Dendritic cell treated with granulocyte-macrophage colony-stimulating factor and Interleukin-4, amounts not matched to agents 40 ng/mL and 50 ng/mL, for 4 days (primary cell): ENCODE data around the gene CPNE6.
"Not testable (repeated sequence)": the region's sequence is repeated elsewhere in the genome, so short reads cannot be mapped to it uniquely, and the experiment has no call there.

ENCODE experiments used
- H3K27ac Mint-ChIP-seq: one replicate; pipeline ENCODE4 v1.8.0; 2022; ENCODE audit warnings: mild to moderate bottlenecking, mixed read lengths
- H3K27me3 Mint-ChIP-seq: one replicate; pipeline ENCODE4 v1.8.0; 2022; ENCODE audit warnings: mild to moderate bottlenecking, mixed read lengths
- H3K36me3 Mint-ChIP-seq: one replicate; pipeline ENCODE4 v1.8.0; 2022; ENCODE audit warnings: low read depth, mixed read lengths
- H3K4me1 Mint-ChIP-seq: one replicate; pipeline ENCODE4 v1.8.0; 2022; ENCODE audit warnings: low read depth, mixed read lengths
- H3K4me3 Mint-ChIP-seq: one replicate; pipeline ENCODE4 v1.8.0; 2022; ENCODE audit warnings: mild to moderate bottlenecking, moderate library complexity, mixed read lengths
- H3K9me3 Mint-ChIP-seq: one replicate; pipeline ENCODE4 v1.8.0; 2022; ENCODE audit warnings: mixed read lengths
- intact Hi-C: fragments of 100-400 bp; cut with micrococcal nuclease; formaldehyde crosslinking; loops from one replicate; pipeline ENCODE4 v1.15.0; 2022

The CPNE6 gene

DNA sequence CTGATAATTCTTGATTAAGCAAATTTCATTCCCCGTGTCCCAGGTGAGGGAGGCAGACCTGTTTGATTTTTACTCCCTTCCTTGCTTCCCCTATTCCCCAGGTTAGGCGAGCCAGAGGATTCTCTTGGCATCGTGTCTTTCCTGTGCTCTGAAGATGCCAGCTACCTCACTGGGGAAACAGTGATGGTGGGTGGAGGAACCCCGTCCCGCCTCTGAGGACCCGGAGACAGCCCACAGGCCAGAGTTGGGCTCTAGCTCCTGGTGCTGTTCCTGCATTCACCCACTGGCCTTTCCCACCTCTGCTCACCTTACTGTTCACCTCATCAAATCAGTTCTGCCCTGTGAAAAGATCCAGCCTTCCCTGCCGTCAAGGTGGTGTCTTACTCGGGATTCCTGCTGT is 20.6 kb upstream of the CPNE6 start:
- H3K27me3 Mint-ChIP-seq, result peaks cover 33% of the 10 kb centered on the region
- H3K27ac Mint-ChIP-seq, result peak overlapping the region; percentile 72
- peak overlapping the region; percentile 78 for H3K4me3 Mint-ChIP-seq
- intact Hi-C loops, result loop anchor here (2.0 kb wide), 1 partner anchor 58 kb away; no protein-coding TSS in a partner anchor
- not testable (repeated sequence) for H3K9me3 Mint-ChIP-seq, H3K36me3 Mint-ChIP-seq
- peaks cover 56% of the 10 kb centered on the region for H3K4me1 Mint-ChIP-seq

DNA sequence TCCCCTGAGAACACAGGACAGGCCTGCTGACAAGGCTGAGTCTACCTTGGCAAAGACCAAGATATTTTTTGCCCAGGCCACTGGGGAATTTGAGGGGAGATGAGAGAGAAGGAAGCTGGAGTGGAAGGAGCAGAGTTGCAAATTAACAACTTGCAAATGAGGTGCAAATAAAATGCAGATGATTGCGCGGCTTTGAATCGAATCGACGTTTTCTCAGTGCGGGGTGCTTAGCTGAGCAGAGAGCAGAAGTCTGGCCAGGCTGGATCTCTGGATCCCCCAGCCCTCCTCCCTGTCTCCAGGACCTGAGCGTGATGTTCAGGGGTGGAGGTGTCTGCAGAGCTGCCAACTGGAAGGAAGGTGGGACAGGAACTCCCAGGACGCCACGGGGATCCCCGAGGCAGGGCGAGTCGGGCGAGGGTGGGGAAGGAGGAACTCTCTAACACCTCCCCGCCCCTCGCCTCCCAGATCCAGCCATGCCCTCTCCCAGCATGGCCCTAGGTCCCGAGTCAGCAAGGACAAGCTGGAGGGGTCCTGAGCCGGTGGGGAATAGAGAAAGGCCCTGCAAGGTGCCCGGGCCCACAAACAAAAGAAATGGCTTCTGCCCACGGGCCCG is 20.1 kb upstream of the CPNE6 start:
- H3K27ac Mint-ChIP-seq, result peak overlapping the region; percentile 72
- peaks cover 33% of the 10 kb centered on the region for H3K27me3 Mint-ChIP-seq
- no peaks in the 10 kb centered on the region for H3K36me3 Mint-ChIP-seq
- H3K4me1 Mint-ChIP-seq, result peaks cover 56% of the 10 kb centered on the region
- peak overlapping the region; percentile 78 for H3K4me3 Mint-ChIP-seq
- intact Hi-C loops, result loop anchor here (2.0 kb wide), 1 partner anchor 58 kb away; no protein-coding TSS in a partner anchor
- H3K9me3 Mint-ChIP-seq, result no peaks in the 10 kb centered on the region

DNA sequence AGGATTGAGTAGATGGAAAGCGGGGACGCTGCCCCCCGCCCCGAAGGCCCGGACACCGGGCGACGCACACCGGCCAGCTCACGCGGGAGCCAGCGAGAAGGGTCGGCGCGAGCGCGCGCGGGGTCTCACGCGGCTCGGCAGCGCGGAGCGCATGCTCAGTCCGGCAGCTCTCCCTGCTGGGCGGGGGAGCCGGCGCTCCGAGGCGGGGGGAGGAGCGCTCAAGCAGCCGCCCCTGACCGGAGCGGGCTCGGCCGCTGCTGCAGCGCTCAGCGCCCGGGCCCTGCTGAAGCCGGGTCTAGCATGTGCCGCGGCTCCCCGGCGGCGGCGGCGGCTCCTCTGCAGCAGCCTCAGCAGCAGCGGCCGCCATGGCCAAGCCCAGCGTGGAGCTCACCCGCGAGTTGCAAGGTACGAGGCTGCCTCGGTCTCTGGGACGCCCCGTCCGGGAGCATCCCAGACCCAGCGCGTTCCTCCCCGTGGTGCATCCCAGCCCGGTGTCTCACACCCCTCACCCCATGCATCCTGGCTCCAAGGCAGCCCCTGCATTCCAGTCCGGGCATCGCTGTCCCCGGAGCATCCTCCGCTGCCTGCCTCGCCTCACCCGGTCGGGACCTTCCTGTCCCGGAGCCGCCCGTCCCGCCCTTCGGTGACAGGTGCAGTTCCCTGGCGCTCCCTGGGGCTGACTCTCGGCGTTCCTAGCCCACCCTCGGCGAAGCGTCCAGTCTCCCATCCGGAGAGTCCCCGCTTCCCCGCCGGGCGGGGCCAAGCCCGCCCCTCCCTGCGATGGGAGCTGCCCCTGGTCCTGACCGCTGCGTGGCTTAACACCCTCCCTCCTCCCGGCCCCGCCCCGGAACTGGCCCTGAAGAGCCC is 19.3 kb upstream of the CPNE6 start, which contains the start of gene CARMIL3:
TSS of gene CARMIL3 (plus strand) at position 221 of the 867 bp plus-strand sequence. CDS start at position 366, 145 bp downstream.
- peak within 1 kb of the TSS; percentile 78 for H3K4me3 Mint-ChIP-seq
- H3K27ac Mint-ChIP-seq, result peak within 1 kb of the TSS; percentile 72
- no peaks in the 10 kb centered on the region for H3K36me3 Mint-ChIP-seq
- intact Hi-C loops, result loop anchor here (2.0 kb wide), 1 partner anchor 57 kb away; no protein-coding TSS in a partner anchor
- H3K4me1 Mint-ChIP-seq, result peaks cover 56% of the 10 kb centered on the region
- H3K27me3 Mint-ChIP-seq, result peaks cover 38% of the 10 kb centered on the region
- H3K9me3 Mint-ChIP-seq, result no peaks in the 10 kb centered on the region

DNA sequence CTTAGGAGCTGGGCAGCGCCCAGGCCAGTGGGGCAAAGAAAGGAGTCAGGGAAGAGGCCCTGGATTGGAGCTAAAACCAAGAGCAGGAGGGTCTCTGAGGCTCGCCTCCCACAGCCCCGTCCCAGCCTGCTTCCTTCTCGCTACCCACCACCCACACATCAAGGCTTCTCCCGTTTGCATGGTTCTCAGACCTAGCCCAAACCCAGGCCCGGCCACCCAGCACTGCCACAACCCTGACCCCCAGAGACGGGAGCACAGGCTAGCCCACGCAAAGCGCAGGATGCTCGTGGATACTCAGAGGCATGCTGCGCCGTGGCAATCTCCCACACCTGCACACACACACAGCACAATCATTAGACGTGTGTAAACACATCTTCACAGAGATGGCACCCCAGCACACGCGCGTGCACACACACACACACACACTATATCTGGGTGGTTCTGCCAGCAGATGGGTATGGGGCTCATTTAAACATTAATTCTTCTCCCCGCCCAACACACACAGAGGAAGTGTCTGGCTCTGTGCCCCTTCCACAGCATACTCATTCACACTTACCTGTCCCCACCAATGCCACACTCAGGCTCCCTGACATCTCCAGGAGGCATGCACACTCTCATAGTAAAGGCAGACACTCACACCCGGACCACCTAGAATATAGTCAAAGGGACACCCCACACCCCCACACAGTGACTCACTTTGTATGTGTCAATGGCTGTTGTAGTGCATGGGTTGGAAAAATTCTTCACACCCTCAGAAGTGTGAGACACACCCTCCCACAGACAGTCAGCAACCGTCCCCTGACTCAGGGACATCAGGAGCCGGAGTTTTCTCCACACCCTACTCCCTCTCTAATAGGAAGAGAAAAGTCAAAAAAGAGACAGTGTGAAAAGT is 18.5 kb upstream of the CPNE6 start:
- intact Hi-C loops, result no loop called here
- Mint-ChIP-seq H3K9me3 (no peaks in the 10 kb centered on the region), H3K27ac (no peak overlapping the region), H3K4me3 (peak overlapping the region; percentile 78), H3K27me3 (peaks cover 40% of the 10 kb centered on the region), H3K36me3 (no peaks in the 10 kb centered on the region), H3K4me1 (peaks cover 54% of the 10 kb centered on the region)

DNA sequence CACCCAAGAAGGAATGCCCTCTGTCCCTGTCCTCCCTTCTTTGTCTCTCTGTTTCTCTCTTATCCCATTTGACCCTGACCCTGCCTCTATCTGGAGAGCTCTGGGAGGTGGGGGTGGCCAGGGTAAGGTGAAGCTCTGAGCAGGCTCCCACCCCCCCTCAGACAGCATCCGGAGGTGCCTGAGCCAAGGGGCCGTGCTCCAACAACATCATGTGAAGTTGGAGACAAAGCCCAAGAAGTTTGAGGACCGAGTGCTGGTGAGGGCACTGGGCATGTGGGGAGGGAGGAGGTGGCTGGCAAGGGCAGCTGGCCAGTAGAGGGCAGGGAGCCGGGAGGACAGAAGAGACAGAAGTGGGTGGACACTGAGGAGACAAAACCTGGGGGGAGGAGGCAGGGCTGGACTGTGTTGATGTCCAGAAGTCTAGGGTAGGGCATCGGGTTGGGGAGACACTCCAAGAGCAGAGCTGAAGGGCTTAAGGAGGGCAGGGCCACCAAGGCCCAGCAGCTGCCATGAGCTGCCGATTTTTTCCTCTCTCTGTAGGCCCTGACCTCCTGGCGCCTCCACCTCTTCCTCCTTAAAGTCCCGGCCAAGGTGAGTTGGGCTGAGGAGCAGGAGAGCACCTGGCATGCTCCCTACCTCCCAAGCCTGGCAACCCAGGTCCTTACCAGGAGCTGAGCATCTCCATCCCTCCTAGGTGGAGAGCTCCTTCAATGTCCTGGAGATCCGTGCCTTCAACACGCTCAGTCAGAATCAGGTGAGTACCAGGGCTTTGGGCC is 17.6 kb upstream of the CPNE6 start:
- H3K36me3 Mint-ChIP-seq, result no peaks in the 10 kb centered on the region
- no peak overlapping the region for H3K4me3 Mint-ChIP-seq
- H3K4me1 Mint-ChIP-seq, result peaks cover 46% of the 10 kb centered on the region
- no peak overlapping the region for H3K27ac Mint-ChIP-seq
- H3K9me3 Mint-ChIP-seq, result no peaks in the 10 kb centered on the region
- H3K27me3 Mint-ChIP-seq, result peaks cover 40% of the 10 kb centered on the region
- intact Hi-C loops, result no loop called here

DNA sequence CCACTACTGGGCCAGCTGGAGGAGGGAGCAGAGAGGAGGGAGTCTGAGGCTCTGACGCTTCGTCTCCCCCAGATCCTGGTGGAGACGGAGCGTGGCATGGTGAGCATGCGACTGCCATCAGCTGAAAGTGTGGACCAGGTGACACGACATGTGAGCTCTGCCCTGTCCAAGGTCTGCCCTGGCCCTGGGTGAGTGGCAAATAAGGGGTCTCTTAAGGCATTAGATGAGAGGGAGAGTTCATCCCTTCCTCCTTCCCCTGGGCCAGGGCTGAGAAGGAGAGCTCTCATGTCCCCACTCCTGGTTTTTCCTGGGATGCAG is 17.1 kb upstream of the CPNE6 start:
- H3K27ac Mint-ChIP-seq, result no peak overlapping the region
- peaks cover 40% of the 10 kb centered on the region for H3K4me1 Mint-ChIP-seq
- intact Hi-C loops, result no loop called here
- no peak overlapping the region for H3K4me3 Mint-ChIP-seq
- H3K36me3 Mint-ChIP-seq, result no peaks in the 10 kb centered on the region
- peaks cover 40% of the 10 kb centered on the region for H3K27me3 Mint-ChIP-seq
- H3K9me3 Mint-ChIP-seq, result no peaks in the 10 kb centered on the region

DNA sequence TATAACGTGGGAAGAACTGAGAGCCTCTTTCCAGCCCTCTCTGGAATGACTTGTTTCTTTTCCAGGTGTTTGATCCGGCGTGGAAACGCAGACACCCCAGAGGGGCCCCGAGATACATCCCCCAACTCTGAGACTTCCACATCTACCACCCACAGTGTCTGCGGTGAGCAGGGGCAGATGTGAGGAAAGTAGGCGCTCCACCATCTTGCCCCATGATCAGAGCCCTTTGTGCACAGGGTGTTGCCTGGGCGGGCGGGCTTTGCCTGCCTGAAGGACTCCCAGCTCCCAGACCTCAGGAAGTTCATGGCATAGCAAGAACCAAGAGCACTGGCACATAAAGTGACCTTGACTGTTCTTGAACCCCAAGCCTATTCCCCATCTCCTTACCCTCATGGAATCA is 16.7 kb upstream of the CPNE6 start:
- Mint-ChIP-seq H3K27me3 (peaks cover 40% of the 10 kb centered on the region), H3K27ac (no peak overlapping the region), H3K9me3 (no peaks in the 10 kb centered on the region), H3K4me3 (no peak overlapping the region), H3K36me3 (no peaks in the 10 kb centered on the region), H3K4me1 (peaks cover 36% of the 10 kb centered on the region)
- intact Hi-C loops, result loop anchor here (5.0 kb wide), 1 partner anchor 108 kb away; the partner anchor contains the start of gene IRF9

DNA sequence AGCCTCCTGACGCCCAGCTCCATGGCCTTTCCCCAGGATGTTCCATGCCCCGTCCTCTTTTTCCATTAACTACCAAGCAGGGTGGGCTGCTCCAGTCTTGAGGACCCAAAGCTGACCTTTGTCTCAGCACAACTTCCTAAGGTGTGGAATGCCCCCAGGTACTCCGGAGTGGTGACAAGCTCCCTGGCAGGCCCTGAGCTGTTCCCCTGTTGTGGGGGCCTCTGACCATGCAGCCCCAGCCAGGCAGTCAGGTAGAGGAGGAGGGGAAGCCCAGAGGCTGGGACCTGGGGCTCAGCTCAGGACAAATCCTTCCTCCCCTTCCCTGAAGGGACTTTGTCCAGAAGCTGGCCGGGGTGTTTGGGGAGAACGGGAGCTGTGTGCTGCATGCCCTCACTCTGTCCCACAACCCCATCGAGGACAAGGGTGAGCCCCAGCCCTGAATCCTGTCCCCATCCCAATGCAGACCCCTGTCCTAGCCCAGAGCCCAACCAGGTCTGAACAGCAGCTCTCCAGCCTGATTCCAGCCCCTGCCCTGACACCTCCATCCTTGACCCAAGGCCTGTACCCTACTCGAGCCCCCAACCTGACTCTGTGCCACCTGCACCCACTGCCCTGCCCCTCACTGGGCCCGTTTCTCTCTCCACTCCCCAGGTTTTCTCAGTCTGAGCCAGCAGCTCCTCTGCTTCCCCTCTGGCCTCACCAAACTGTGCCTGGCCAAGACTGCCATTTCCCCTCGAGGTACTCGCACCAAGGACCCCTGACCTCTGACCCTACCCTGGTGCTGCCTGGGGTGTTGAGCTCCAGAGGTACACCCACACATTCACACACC is 15.2 kb upstream of the CPNE6 start:
- no peaks in the 10 kb centered on the region for H3K9me3 Mint-ChIP-seq
- intact Hi-C loops, result loop anchor here (5.0 kb wide), 1 partner anchor 106 kb away; the partner anchor contains the start of gene IRF9
- no peak overlapping the region for H3K27ac Mint-ChIP-seq
- H3K36me3 Mint-ChIP-seq, result no peaks in the 10 kb centered on the region
- H3K4me1 Mint-ChIP-seq, result peaks cover 24% of the 10 kb centered on the region
- peaks cover 38% of the 10 kb centered on the region for H3K27me3 Mint-ChIP-seq
- H3K4me3 Mint-ChIP-seq, result no peak overlapping the region

DNA sequence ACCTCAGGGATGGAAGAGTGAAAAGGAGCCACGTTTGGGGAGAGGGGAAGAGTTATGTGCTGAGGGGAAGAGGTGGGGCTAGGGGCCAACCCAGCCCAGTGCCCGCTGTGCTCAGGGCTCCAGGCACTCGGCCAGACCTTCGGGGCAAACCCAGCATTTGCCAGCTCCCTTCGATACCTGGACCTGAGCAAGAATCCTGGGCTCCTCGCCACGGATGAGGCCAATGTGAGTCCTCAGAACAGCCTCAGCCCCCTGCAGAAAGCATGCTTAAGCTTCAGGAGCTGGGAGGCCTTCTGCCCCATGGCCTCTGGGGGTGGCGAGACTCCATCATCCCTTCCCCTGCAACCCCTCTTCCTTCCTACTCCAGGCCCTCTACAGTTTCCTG is 14.6 kb upstream of the CPNE6 start:
- H3K9me3 Mint-ChIP-seq, result no peaks in the 10 kb centered on the region
- H3K4me1 Mint-ChIP-seq, result peaks cover 18% of the 10 kb centered on the region
- peaks cover 38% of the 10 kb centered on the region for H3K27me3 Mint-ChIP-seq
- intact Hi-C loops, result loop anchor here (5.0 kb wide), 1 partner anchor 106 kb away; the partner anchor contains the start of gene IRF9
- H3K27ac Mint-ChIP-seq, result no peak overlapping the region
- H3K36me3 Mint-ChIP-seq, result no peaks in the 10 kb centered on the region
- H3K4me3 Mint-ChIP-seq, result no peak overlapping the region

DNA sequence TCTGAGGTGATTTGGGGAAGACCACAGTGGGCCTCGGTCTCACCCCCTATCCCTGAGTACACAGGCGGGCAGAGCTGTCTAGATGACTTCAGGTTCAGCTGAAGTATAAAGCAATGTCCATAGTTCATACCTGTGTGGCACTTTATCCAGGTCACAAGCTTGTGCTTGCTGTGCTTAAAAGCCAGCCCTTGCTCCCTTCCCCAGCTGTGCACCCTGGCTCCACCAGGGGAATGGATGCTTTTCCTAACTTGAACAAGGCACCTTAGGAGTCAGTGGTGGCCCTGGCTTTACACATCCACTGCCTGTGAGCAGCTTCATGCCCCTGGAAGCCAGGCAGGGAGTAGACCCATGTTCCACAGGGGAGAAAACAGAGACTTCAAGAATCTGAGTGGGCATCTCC is 14.1 kb upstream of the CPNE6 start:
- H3K9me3 Mint-ChIP-seq, result no peaks in the 10 kb centered on the region
- no peak overlapping the region for H3K27ac Mint-ChIP-seq
- no peak overlapping the region for H3K4me3 Mint-ChIP-seq
- H3K27me3 Mint-ChIP-seq, result peaks cover 38% of the 10 kb centered on the region
- intact Hi-C loops, result loop anchor here (5.0 kb wide), 1 partner anchor 105 kb away; the partner anchor contains the start of gene IRF9
- H3K36me3 Mint-ChIP-seq, result no peaks in the 10 kb centered on the region
- peaks cover 17% of the 10 kb centered on the region for H3K4me1 Mint-ChIP-seq

DNA sequence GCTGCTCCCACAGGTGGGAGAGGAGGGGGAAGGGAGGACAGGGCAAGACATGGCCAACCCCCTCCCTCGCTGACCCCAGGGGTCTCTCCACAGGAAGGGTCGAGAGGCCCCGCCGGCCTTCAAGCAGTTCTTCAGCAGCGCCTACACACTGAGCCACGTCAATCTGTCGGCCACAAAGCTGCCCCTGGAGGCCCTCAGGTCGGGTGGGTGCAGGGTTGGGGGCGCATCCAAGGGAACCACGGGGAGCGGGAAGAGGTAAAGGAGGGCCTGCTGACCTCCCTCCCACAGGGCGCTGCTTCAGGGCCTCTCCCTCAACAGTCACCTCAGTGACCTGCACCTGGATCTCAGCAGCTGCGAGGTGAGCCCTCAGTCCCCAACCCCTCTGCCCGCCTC is 13.5 kb upstream of the CPNE6 start:
- Mint-ChIP-seq H3K9me3 (no peaks in the 10 kb centered on the region), H3K27ac (no peak overlapping the region), H3K4me3 (no peak overlapping the region), H3K36me3 (no peaks in the 10 kb centered on the region), H3K4me1 (peaks cover 11% of the 10 kb centered on the region), H3K27me3 (peaks cover 34% of the 10 kb centered on the region)
- intact Hi-C loops, result loop anchor here (1.0 to 5.0 kb wide), 3 partner anchors 32 to 104 kb away; partner anchors contain the start of gene IRF9

DNA sequence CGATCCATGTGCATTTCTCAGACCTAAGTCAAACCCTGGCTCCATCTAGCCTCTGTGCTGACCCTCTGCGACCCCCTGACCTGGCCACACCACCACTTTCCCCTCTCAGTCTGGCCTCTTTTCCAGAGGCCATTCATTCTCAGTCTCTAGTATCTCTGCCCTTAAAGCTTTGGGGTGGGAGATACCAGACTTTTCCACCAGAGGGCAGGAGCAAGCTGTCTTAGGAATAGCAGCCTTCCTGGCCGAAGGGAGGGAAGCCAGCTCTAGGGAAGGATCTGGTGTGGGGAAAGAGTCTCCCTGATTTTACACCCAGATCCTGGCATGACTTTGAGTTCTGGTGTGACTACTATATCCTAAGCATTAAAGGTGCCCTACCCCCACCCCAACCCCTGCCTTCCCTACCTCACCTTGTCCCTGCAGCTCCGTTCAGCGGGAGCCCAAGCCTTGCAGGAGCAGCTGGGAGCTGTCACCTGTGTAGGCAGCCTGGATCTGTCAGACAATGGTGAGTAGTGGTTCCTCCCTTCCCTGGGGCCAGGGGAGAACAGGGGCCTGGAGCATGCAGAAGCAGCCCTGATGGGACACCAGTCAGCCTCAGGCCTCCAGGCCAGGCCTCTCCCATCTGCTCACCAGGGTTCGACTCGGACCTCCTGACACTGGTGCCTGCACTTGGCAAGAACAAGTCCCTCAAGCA is 13.0 kb upstream of the CPNE6 start:
- Mint-ChIP-seq H3K4me3 (no peak overlapping the region), H3K9me3 (no peaks in the 10 kb centered on the region), H3K27me3 (peaks cover 30% of the 10 kb centered on the region), H3K27ac (no peak overlapping the region), H3K4me1 (peaks cover 5% of the 10 kb centered on the region), H3K36me3 (no peaks in the 10 kb centered on the region)
- intact Hi-C loops, result loop anchor here (1.0 to 5.0 kb wide), 3 partner anchors 32 to 104 kb away; partner anchors contain the start of gene IRF9
